HepG2 (cell line): ENCODE measurements around the gene ESRP2. TPM values are rescaled to one million over a fixed set of nuclear protein-coding genes. Genes with fewer than 3 reads are reported as not detected.

Experiments used
- ATAC-seq: fragments of 200-7000 bp; cut with Tn5 transposase; 3 replicates; pipeline ENCODE4 v1.9.1; 2020; ENCODE audit warnings: mild to moderate bottlenecking, moderate library complexity
- BruUV-seq: library from RNA; stranded (reverse); fragments of 400-500 nt; replicated peaks from 2 replicates; lab custom pipeline; 2021; lab: Mats Ljungman, UMichigan
- CTCF ChIA-PET: fragments of 300-600 bp; formaldehyde crosslinking; extraction: SDS; loops from one replicate; lab custom pipeline; 2021; ENCODE audit warnings: low total read pairs, inconsistent platforms, low intra/inter-chr PET ratio; lab: Yijun Ruan, JAX
- POLR2A ChIA-PET: fragments of 350-600 bp; sonication (Branson Sonifier 250); formaldehyde crosslinking; loops from one replicate; lab custom pipeline; 2020; ENCODE audit warnings: antibody characterized with exemption, inconsistent platforms; lab: Yijun Ruan, JAX
- DNase-seq: peaks from one replicate; pipeline ENCODE4 v3.0.0-alpha.2; 2015; ENCODE audit warnings: low spot score
- FAIRE-seq: peaks from 3 replicates; lab custom pipeline; 2011; peaks lifted over from hg19 to GRCh38; lab: Jason Lieb, UNC
- H2AFZ ChIP-seq: one replicate; pipeline ENCODE4 v1.6.1; 2011; ENCODE audit warnings: low read length, inconsistent platforms
- H3K27ac ChIP-seq: fragments of 300-600 bp; 3 replicates; pipeline ENCODE4 v1.8.0; 2011; ENCODE audit warnings: mixed run types, mild to moderate bottlenecking, mixed read lengths, low read length, inconsistent platforms; ENCODE audit not compliant: insufficient read depth; ENCODE audit errors: extremely low read length
- H3K27me3 ChIP-seq, 2 experiments: fragments of 200-600 bp in 1 of 2; 2 replicates in 1 of 2; 3 replicates in 1 of 2; pipeline versions ENCODE4 v1.6.0 to v1.8.0; 2011; ENCODE audit warnings: low read length in 2 of 2, mild to moderate bottlenecking in 2 of 2, moderate library complexity in 2 of 2, inconsistent platforms in 1 of 2; ENCODE audit not compliant: insufficient read depth in 2 of 2, control insufficient read depth in 1 of 2
- H3K36me3 ChIP-seq, 2 experiments: fragments of 200-600 bp in 1 of 2; replicated peaks in 1 of 2; 2 replicates in 1 of 2; 3 replicates in 1 of 2; pipeline versions ENCODE4 v1.5.1 to v1.8.0; 2011; ENCODE audit warnings: low read length in 2 of 2, inconsistent platforms in 1 of 2; ENCODE audit not compliant: insufficient read depth in 2 of 2, control insufficient read depth in 1 of 2
- H3K4me1 ChIP-seq: 2 replicates; pipeline ENCODE4 v1.5.1; 2012; ENCODE audit warnings: low read length, inconsistent platforms; ENCODE audit not compliant: insufficient read depth
- H3K4me2 ChIP-seq: 2 replicates; pipeline ENCODE4 v1.6.0; 2011; ENCODE audit warnings: low read depth, low read length, inconsistent platforms
- H3K4me3 ChIP-seq, 3 experiments: fragments of 200-600 bp in 1 of 3; sonication (generic), shearing (Covaris generic) in 1 of 3; replicated peaks in 1 of 3; 2 replicates each; pipeline ENCODE4 v1.5.1; 2011 to 2016; ENCODE audit warnings: low read length in 3 of 3, inconsistent platforms in 2 of 3, low read depth in 2 of 3, mild to moderate bottlenecking in 2 of 3, control low read depth in 1 of 3, mixed read lengths in 1 of 3; ENCODE audit not compliant: insufficient read depth in 1 of 3
- H3K79me2 ChIP-seq: one replicate; pipeline ENCODE4 v1.6.1; 2011; ENCODE audit warnings: low read length, inconsistent platforms; ENCODE audit not compliant: insufficient read depth
- H3K9ac ChIP-seq: 2 replicates; pipeline ENCODE4 v1.6.0; 2011; ENCODE audit warnings: mild to moderate bottlenecking, low read depth, low read length, inconsistent platforms; ENCODE audit not compliant: insufficient read depth
- H3K9me3 ChIP-seq: 2 replicates; pipeline ENCODE4 v1.5.1; 2012; ENCODE audit warnings: mild to moderate bottlenecking, low read length
- H4K20me1 ChIP-seq: 2 replicates; pipeline ENCODE4 v1.6.0; 2011; ENCODE audit warnings: inconsistent platforms, mild to moderate bottlenecking, low read length, moderate library complexity; ENCODE audit not compliant: insufficient read depth
- ATRX ChIP-seq: sonication (generic); formaldehyde crosslinking; IDR thresholded peaks from 2 replicates; pipeline ENCODE4 v1.4.0; 2020; ENCODE audit warnings: missing genetic modification reagents, borderline replicate concordance
- EED ChIP-seq: sonication (generic); formaldehyde crosslinking; IDR thresholded peaks from 2 replicates; pipeline ENCODE4 v1.5.0; 2020; ENCODE audit warnings: mild to moderate bottlenecking, missing genetic modification reagents
- KDM5A ChIP-seq: fragments of 200-600 bp; sonication (generic); IDR thresholded peaks from 2 replicates; pipeline ENCODE4 v1.7.0; 2018; ENCODE audit warnings: antibody characterized with exemption, mild to moderate bottlenecking, low read length, borderline replicate concordance
- PHB2 ChIP-seq: fragments of 450-650 bp; IDR thresholded peaks from 2 replicates; pipeline ENCODE4 v1.6.1; 2018; ENCODE audit not compliant: partially characterized antibody
- PHF8 ChIP-seq: sonication (generic); formaldehyde crosslinking; IDR thresholded peaks from 2 replicates; pipeline ENCODE4 v1.5.0; 2020; ENCODE audit warnings: missing genetic modification reagents
- RNF219 ChIP-seq: sonication (generic); formaldehyde crosslinking; IDR thresholded peaks from 2 replicates; pipeline ENCODE4 v1.5.0; 2020; ENCODE audit warnings: mild to moderate bottlenecking, missing genetic modification reagents
- SIN3A ChIP-seq: IDR thresholded peaks from 2 replicates; pipeline ENCODE4 v1.6.1; 2011; ENCODE audit warnings: low read depth, mild to moderate bottlenecking, control low read depth, low read length, borderline replicate concordance
- SP5 ChIP-seq: IDR thresholded peaks from 2 replicates; pipeline ENCODE4 v1.6.1; 2016; ENCODE audit warnings: low read depth, borderline replicate concordance
- YEATS2 ChIP-seq: sonication (generic); formaldehyde crosslinking; IDR thresholded peaks from 2 replicates; pipeline ENCODE4 v1.4.0; 2020; ENCODE audit warnings: missing genetic modification reagents, borderline replicate concordance
- ZNF333 ChIP-seq: sonication (generic); formaldehyde crosslinking; IDR thresholded peaks from 2 replicates; pipeline ENCODE4 v1.4.0; 2020; ENCODE audit warnings: mild to moderate bottlenecking, missing genetic modification reagents, borderline replicate concordance
- ZNF678 ChIP-seq: sonication (generic); formaldehyde crosslinking; IDR thresholded peaks from 2 replicates; pipeline ENCODE4 v1.4.0; 2020; ENCODE audit warnings: mild to moderate bottlenecking, missing genetic modification reagents
- WGBS: methylation state at CpG from one replicate; pipeline ENCODE4 v1.1.6; 2017; ENCODE audit warnings: low lambda C conversion rate; 5-methylcytosine and 5-hydroxymethylcytosine counted together
- in situ Hi-C: cut with HindIII; loops from 2 replicates; pipeline ENCODE4 v1.10.0; 2017; ENCODE audit warnings: low pct_unique_long_range_greater_than_20kb; ENCODE audit not compliant: extremely low pct_ligation_motif_present
- intact Hi-C: fragments of 100-400 bp; cut with micrococcal nuclease; formaldehyde crosslinking; loops from one replicate; pipeline ENCODE4 v1.10.0; 2022; ENCODE audit not compliant: unreplicated experiment
- polyA plus RNA-seq, 8 experiments: library from polyadenylated mRNA; depleted of rRNA in 3 of 8; stranded (reverse) in 7 of 8; unstranded in 1 of 8; fragments of >200 nt; fragmentation: Illumina TruSeq in 4 of 8; extraction: Trizol in 4 of 8; gene quantifications; 2 replicates each; pipeline versions ENCODE4 v1.2.1 to v1.2.3, GENCODE V29; 2011 to 2016; ENCODE audit warnings: low read depth in 4 of 8, missing spikeins in 1 of 8, mixed read lengths in 1 of 8; ENCODE audit not compliant: insufficient read depth in 1 of 8
- total RNA-seq, 5 experiments: library from RNA; depleted of rRNA; stranded (reverse); fragments of >200 nt; fragmentation: Illumina TruSeq; extraction: Trizol; gene quantifications; 2 replicates each; pipeline ENCODE4 v1.2.3, GENCODE V29; 2016; ENCODE audit warnings: low read depth in 1 of 5
- TF ChIP-seq, protein P1 (sequence below): sonication (generic); formaldehyde crosslinking; IDR thresholded peaks from 2 replicates; pipeline ENCODE4 v1.5.1; 2020; ENCODE audit warnings: missing genetic modification reagents, mild to moderate bottlenecking, borderline replicate concordance

The ESRP2 gene
- total and polyA plus RNA-seq, 2 of the 13 experiments (the other 11 are each of a cell fraction or from before 2014, with no cell fraction given) = 21.1 to 32.4 TPM

- H2AFZ ChIP-seq = no peak overlapping the region
- intact Hi-C loops = no loop called here
- ATAC-seq (no peak), FAIRE-seq (no peak), DNase-seq (no peak)
- peaks cover 59% of the 10 kb centered on the region for H3K4me1 ChIP-seq
- no TSS peak for BruUV-seq
- H3K9ac ChIP-seq = no peak overlapping the region
- H3K79me2 ChIP-seq = no peaks in the 10 kb centered on the region
- ChIA-PET POLR2A (interaction anchor here (0.8 kb wide), 1 partner anchor 10 kb away, joined by 3 read pairs; no protein-coding TSS in a partner anchor), CTCF (no interaction called here)
- H3K4me2 ChIP-seq = 0 out of 2 replicates have a peak overlapping the region, but pooled peaks have one; percentile 4
- no peaks in the 10 kb centered on the region for H3K9me3 ChIP-seq
- H4K20me1 ChIP-seq = no peaks in the 10 kb centered on the region
- no peak overlapping the region for H3K27ac ChIP-seq
- peaks cover 6 to 20% of the 10 kb centered on the region in 2 experiments for H3K36me3 ChIP-seq
- no peak overlapping the region for H3K4me3 ChIP-seq
- in situ Hi-C loops = no loop called here
- 98% methylated on average over 4 of the region's 4 CpGs for WGBS
- no peaks in the 10 kb centered on the region; a peak in 1 of 5 replicates for H3K27me3 ChIP-seq
- TF ChIP-seq EED (CRISPR knock-in tag) (0 out of 2 replicates have a peak, but pooled peaks have one; percentile 6), RNF219 (CRISPR knock-in tag) (no peak), PHF8 (CRISPR knock-in tag) (no peak)
Observed at GRCh38 chr16:68247400-68247799, 11.5 kb upstream of the ESRP2 start.

- H3K4me3 ChIP-seq = peak overlapping the region in 1 of 3 experiments; percentile 97; a peak in 1 of 6 replicates
- no peak overlapping the region for H2AFZ ChIP-seq
- peaks cover 59% of the 10 kb centered on the region for H3K4me1 ChIP-seq
- no peak overlapping the region for H3K27ac ChIP-seq
- H3K9me3 ChIP-seq = no peaks in the 10 kb centered on the region
- no peaks in the 10 kb centered on the region for H4K20me1 ChIP-seq
- intact Hi-C loops = no loop called here
- DNase-seq (no peak), FAIRE-seq (no peak), ATAC-seq (no peak)
- no TSS peak for BruUV-seq
- no peak overlapping the region; the same call in 1 of the 2 replicates for H3K9ac ChIP-seq
- peak overlapping the region; percentile 89 for H3K4me2 ChIP-seq
- ChIA-PET POLR2A (interaction anchor here (0.8 to 2.9 kb wide), 3 partner anchors 10 to 65 kb away, joined by 3 to 16 read pairs (median 4); partner anchors contain the start of genes PRMT7 and SLC7A6OS), CTCF (no interaction called here)
- in situ Hi-C loops = no loop called here
- H3K27me3 ChIP-seq = no peaks in the 10 kb centered on the region; a peak in 1 of 5 replicates
- WGBS = 84% methylated on average over 5 of the region's 5 CpGs
- H3K79me2 ChIP-seq = no peaks in the 10 kb centered on the region
- peaks cover 4 to 14% of the 10 kb centered on the region in 2 experiments; a peak in 4 of 5 replicates for H3K36me3 ChIP-seq
- TF ChIP-seq ZNF333 (CRISPR knock-in tag) (no peak), ATRX (CRISPR knock-in tag) (no peak), SP5 (no peak), SIN3A (no peak), ZNF678 (no peak), YEATS2 (no peak), KDM5A (no peak), PHB2 (no peak)
- TF ChIP-seq, protein P1, sequence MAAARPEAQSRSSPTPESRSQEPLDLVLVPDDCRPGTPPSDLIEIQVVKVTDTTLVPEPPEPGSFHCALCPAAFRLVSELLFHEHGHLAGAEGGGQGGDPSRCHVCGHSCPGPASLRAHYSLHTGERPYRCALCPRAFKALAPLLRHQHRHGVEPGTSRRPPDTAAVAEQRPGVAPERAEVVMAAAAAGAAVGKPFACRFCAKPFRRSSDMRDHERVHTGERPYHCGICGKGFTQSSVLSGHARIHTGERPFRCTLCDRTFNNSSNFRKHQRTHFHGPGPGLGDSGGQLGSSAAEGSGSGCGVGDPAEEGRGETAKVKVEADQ = no peak
Observed at GRCh38 chr16:68246666-68247065, 10.7 kb upstream of the ESRP2 start.
